ENCODE data around the gene IQCK. TPM values are rescaled to one million over a fixed set of nuclear protein-coding genes. Genes with fewer than 3 reads are reported as not detected.

The IQCK gene
- total and polyA plus RNA-seq, 2 experiments from 2014 or later = 7.2 to 11.8 TPM

DNA sequence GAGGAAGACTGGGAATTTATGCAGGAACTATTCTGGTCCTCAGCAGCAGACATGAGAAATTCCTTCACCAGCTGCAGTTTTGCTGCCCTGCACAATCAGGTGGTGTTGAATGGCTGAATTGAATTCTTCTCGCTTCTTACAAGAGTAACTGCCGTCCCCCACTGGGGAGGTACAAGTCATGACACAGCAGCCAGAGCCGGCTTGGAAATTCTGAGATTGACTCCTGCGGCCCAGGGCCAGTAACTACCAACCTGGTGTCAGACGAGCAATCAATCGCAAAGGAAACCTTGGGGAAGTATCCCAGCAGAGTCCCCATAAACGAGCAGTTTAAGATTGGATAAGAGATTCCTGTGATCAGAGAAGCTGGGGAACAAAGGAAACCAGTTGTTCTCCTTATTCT lies 30.8 kb upstream of the IQCK start:
- no peaks in the 10 kb centered on the region for H3K79me2 ChIP-seq
- TF ChIP-seq EZH2 (IDR thresholded peaks at IDR 0.05; ENCODE audit: borderline replicate concordance) = no peak
- TF ChIP-seq, protein P1, sequence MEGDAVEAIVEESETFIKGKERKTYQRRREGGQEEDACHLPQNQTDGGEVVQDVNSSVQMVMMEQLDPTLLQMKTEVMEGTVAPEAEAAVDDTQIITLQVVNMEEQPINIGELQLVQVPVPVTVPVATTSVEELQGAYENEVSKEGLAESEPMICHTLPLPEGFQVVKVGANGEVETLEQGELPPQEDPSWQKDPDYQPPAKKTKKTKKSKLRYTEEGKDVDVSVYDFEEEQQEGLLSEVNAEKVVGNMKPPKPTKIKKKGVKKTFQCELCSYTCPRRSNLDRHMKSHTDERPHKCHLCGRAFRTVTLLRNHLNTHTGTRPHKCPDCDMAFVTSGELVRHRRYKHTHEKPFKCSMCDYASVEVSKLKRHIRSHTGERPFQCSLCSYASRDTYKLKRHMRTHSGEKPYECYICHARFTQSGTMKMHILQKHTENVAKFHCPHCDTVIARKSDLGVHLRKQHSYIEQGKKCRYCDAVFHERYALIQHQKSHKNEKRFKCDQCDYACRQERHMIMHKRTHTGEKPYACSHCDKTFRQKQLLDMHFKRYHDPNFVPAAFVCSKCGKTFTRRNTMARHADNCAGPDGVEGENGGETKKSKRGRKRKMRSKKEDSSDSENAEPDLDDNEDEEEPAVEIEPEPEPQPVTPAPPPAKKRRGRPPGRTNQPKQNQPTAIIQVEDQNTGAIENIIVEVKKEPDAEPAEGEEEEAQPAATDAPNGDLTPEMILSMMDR (IDR thresholded peaks at IDR 0.05; ENCODE audit: poor library complexity) = no peak
- TF ChIP-seq EZH2phosphoT487 (IDR thresholded peaks at IDR 0.05; ENCODE audit: low read depth, severe bottlenecking, unreplicated experiment) = no peak
- H3K4me3 ChIP-seq = no peak overlapping the region
- WGBS (ENCODE audit: low lambda C conversion rate, missing lambda C conversion rate) = 82% methylated on average over 7 of the region's 7 CpGs
- H3K27ac ChIP-seq = no peak overlapping the region
- H3K36me3 ChIP-seq (replicated peaks; ENCODE audit: insufficient read depth, low read depth) = peaks cover 2% of the 10 kb centered on the region
- no peaks in the 10 kb centered on the region for H4K20me1 ChIP-seq (ENCODE audit: insufficient read depth, poor library complexity, severe bottlenecking)
- H3K27me3 ChIP-seq = no peaks in the 10 kb centered on the region
- no peak overlapping the region for H2AFZ ChIP-seq
- no peaks in the 10 kb centered on the region for H3K4me1 ChIP-seq (ENCODE audit: insufficient read depth)
- DNase-seq (ENCODE audit: low spot score) = no peak
- H3K9me3 ChIP-seq (ENCODE audit: low read depth) = no peaks in the 10 kb centered on the region
- H3K9me2 ChIP-seq (replicated peaks; ENCODE audit: insufficient read depth) = no peaks in the 10 kb centered on the region
- no peak overlapping the region for H3K4me2 ChIP-seq

- Histone ChIP-seq H3K9me3 (ENCODE audit: low read depth) (no peaks in the 10 kb centered on the region), H3K4me3 (no peak overlapping the region), H3K4me1 (ENCODE audit: insufficient read depth) (no peaks in the 10 kb centered on the region), H3K79me2 (no peaks in the 10 kb centered on the region), H2AFZ (no peak overlapping the region), H3K4me2 (no peak overlapping the region), H3K27me3 (no peaks in the 10 kb centered on the region), H4K20me1 (ENCODE audit: insufficient read depth, poor library complexity, severe bottlenecking) (no peaks in the 10 kb centered on the region), H3K9me2 (replicated peaks; ENCODE audit: insufficient read depth) (no peaks in the 10 kb centered on the region), H3K36me3 (replicated peaks; ENCODE audit: insufficient read depth, low read depth) (peaks cover under 1% of the 10 kb centered on the region), H3K27ac (no peak overlapping the region)
- DNase-seq (ENCODE audit: low spot score) = no peak
- 91% methylated on average over 18 of the region's 18 CpGs for WGBS (ENCODE audit: low lambda C conversion rate, missing lambda C conversion rate)
- TF ChIP-seq EZH2 (IDR thresholded peaks at IDR 0.05; ENCODE audit: borderline replicate concordance) (no peak), EZH2phosphoT487 (IDR thresholded peaks at IDR 0.05; ENCODE audit: low read depth, severe bottlenecking, unreplicated experiment) (no peak)
- TF ChIP-seq, protein P1 (IDR thresholded peaks at IDR 0.05; ENCODE audit: poor library complexity) = no peak
Observed at GRCh38 chr16:19688396-19689024, 29.6 kb upstream of the IQCK start.

DNA sequence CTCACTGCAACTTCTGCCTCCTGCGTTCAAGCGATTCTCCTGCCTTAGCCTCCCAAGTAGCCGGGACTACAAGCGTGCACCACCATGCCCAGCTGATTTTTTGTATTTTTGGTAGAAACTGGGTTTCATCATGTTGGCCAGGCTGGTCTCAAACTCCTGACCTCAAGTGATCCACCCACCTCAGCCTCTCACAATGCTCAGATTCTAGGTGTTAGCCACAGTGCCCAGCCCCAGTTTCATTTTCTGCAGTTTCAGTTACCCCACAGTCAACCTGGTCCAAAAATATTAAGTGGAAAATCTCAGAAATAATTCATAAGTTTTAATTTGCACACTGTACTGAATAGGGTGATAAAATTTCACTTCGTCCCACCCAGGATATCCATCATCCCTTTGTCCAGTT lies 28.7 kb upstream of the IQCK start:
- Histone ChIP-seq H3K4me1 (ENCODE audit: insufficient read depth) (no peaks in the 10 kb centered on the region), H3K36me3 (replicated peaks; ENCODE audit: insufficient read depth, low read depth) (no peaks in the 10 kb centered on the region), H3K27ac (no peak overlapping the region), H3K9me3 (ENCODE audit: low read depth) (no peaks in the 10 kb centered on the region), H3K4me3 (no peak overlapping the region), H3K79me2 (no peaks in the 10 kb centered on the region), H3K4me2 (no peak overlapping the region), H3K27me3 (no peaks in the 10 kb centered on the region), H3K9me2 (replicated peaks; ENCODE audit: insufficient read depth) (no peaks in the 10 kb centered on the region), H4K20me1 (ENCODE audit: insufficient read depth, poor library complexity, severe bottlenecking) (no peaks in the 10 kb centered on the region), H2AFZ (no peak overlapping the region)
- no peak for TF ChIP-seq EZH2phosphoT487 (IDR thresholded peaks at IDR 0.05; ENCODE audit: low read depth, severe bottlenecking, unreplicated experiment)
- TF ChIP-seq, protein P1 (IDR thresholded peaks at IDR 0.05; ENCODE audit: poor library complexity) = no peak
- no peak for TF ChIP-seq EZH2 (IDR thresholded peaks at IDR 0.05; ENCODE audit: borderline replicate concordance)
- WGBS (ENCODE audit: low lambda C conversion rate, missing lambda C conversion rate) = 96% methylated on average over 5 of the region's 5 CpGs
- DNase-seq (ENCODE audit: low spot score) = no peak

All from hepatocyte (in vitro differentiated cells).